K562 (cell line): Measurements from ENCODE around the gene TSC1. TPM values are rescaled to one million over a fixed set of nuclear protein-coding genes. Genes with fewer than 3 reads are reported as not detected.

Experiments used
- ATAC-seq: fragments of 200-7000 bp; cut with Tn5 transposase; 3 replicates; pipeline ENCODE4 v1.9.1; 2020; ENCODE audit warnings: moderate library complexity
- BruUV-seq: library from RNA; stranded (reverse); fragments of 400-500 nt; replicated peaks from 2 replicates; lab custom pipeline; 2021; lab: Mats Ljungman, UMichigan
- CTCF ChIA-PET: fragments of 300-600 bp; formaldehyde crosslinking; extraction: SDS; loops from one replicate; lab custom pipeline; 2021; ENCODE audit warnings: low intra/inter-chr PET ratio; lab: Yijun Ruan, JAX
- POLR2A ChIA-PET: fragments of 300-600, 350-650 bp; sonication (Branson Sonifier 250); formaldehyde crosslinking; extraction: SDS; loops from one replicate; lab custom pipeline; 2021; ENCODE audit warnings: antibody characterized with exemption, inconsistent platforms; lab: Yijun Ruan, JAX
- DNase-seq, 4 experiments: peaks; one replicate each; pipeline versions ENCODE4 v3.0.0 to v3.0.0-alpha.2; 2011 to 2018; ENCODE audit warnings: low spot score in 3 of 4, mixed read lengths in 3 of 4; ENCODE audit errors: extremely low read depth in 1 of 4
- FAIRE-seq: peaks from 2 replicates; lab custom pipeline; 2011; peaks lifted over from hg19 to GRCh38; lab: Jason Lieb, UNC
- H2AFZ ChIP-seq: 2 replicates; pipeline ENCODE4 v1.6.0; 2011; ENCODE audit warnings: low read depth, low read length, control low read depth, inconsistent platforms
- H3K27ac ChIP-seq: fragments of 200-600 bp; 3 replicates; pipeline ENCODE4 v1.8.0; 2011; ENCODE audit warnings: low read depth, mild to moderate bottlenecking, control low read depth, inconsistent platforms, low read length, moderate library complexity, mixed read lengths; ENCODE audit errors: extremely low read depth
- H3K27me3 ChIP-seq, 2 experiments: fragments of 300-600 bp in 1 of 2; 2 replicates in 1 of 2; 3 replicates in 1 of 2; pipeline versions ENCODE4 v1.6.0 to v1.8.0; 2011; ENCODE audit warnings: inconsistent platforms in 2 of 2, low read length in 2 of 2, mild to moderate bottlenecking in 1 of 2, mixed read lengths in 1 of 2, moderate library complexity in 1 of 2; ENCODE audit not compliant: control insufficient read depth in 2 of 2, insufficient read depth in 2 of 2
- H3K36me3 ChIP-seq: fragments of 300-600 bp; 3 replicates; pipeline ENCODE4 v1.8.0; 2011; ENCODE audit warnings: mild to moderate bottlenecking, low read length, inconsistent platforms; ENCODE audit not compliant: control insufficient read depth, insufficient read depth
- H3K4me1 ChIP-seq, 2 experiments: fragments of 200-600 bp in 1 of 2; replicated peaks in 1 of 2; 2 replicates in 1 of 2; 3 replicates in 1 of 2; pipeline versions ENCODE4 v1.5.1 to v1.8.0; 2011; ENCODE audit warnings: inconsistent platforms in 2 of 2, low read length in 2 of 2, mild to moderate bottlenecking in 1 of 2, mixed read lengths in 1 of 2, moderate library complexity in 1 of 2; ENCODE audit not compliant: control insufficient read depth in 2 of 2, insufficient read depth in 2 of 2
- H3K4me2 ChIP-seq: 2 replicates; pipeline ENCODE4 v1.6.1; 2011; ENCODE audit warnings: low read length, control low read depth, inconsistent platforms, mixed read lengths; ENCODE audit not compliant: insufficient read depth
- H3K4me3 ChIP-seq: fragments of 200-600 bp; sonication (generic), shearing (Covaris generic); 2 replicates; pipeline ENCODE4 v1.5.1; 2016; ENCODE audit warnings: control low read depth, inconsistent platforms
- H3K79me2 ChIP-seq: fragments of 200-600 bp; 3 replicates; pipeline ENCODE4 v1.8.0; 2011; ENCODE audit warnings: low read length, inconsistent platforms; ENCODE audit not compliant: control insufficient read depth, insufficient read depth
- H3K9ac ChIP-seq, 2 experiments: 2 replicates each; pipeline versions ENCODE4 v1.6.0 to v1.6.1; 2011; ENCODE audit warnings: low read depth in 2 of 2, low read length in 2 of 2, control low read depth in 1 of 2, inconsistent platforms in 1 of 2, mild to moderate bottlenecking in 1 of 2, mixed read lengths in 1 of 2; ENCODE audit not compliant: insufficient read depth in 1 of 2
- H3K9me1 ChIP-seq: one replicate; pipeline ENCODE4 v1.6.0; 2011; ENCODE audit warnings: inconsistent platforms, mild to moderate bottlenecking, low read length, moderate library complexity; ENCODE audit not compliant: control insufficient read depth, insufficient read depth
- H3K9me3 ChIP-seq: replicated peaks from 2 replicates; pipeline ENCODE4 v1.5.1; 2011; ENCODE audit warnings: low read depth, low read length, inconsistent platforms; ENCODE audit not compliant: control insufficient read depth, insufficient read depth
- H4K20me1 ChIP-seq: replicated peaks from 2 replicates; pipeline ENCODE4 v1.6.1; 2011; ENCODE audit warnings: low read length, inconsistent platforms, mixed read lengths; ENCODE audit not compliant: control insufficient read depth, insufficient read depth
- POLR2G ChIP-seq: fragments of 200-400 bp; formaldehyde crosslinking; IDR thresholded peaks from 2 replicates; pipeline ENCODE4 v1.6.1; 2017; ENCODE audit warnings: low read depth, mild to moderate bottlenecking, antibody characterized with exemption, low read length, moderate library complexity
- RBBP5 ChIP-seq: fragments of 200-600 bp; sonication (generic); IDR thresholded peaks from 2 replicates; pipeline ENCODE4 v1.6.1; 2012; ENCODE audit warnings: borderline replicate concordance, mild to moderate bottlenecking, low read length, control low read depth, inconsistent platforms; ENCODE audit not compliant: insufficient read depth, poor library complexity, severe bottlenecking
- RBFOX2 ChIP-seq: fragments of 200-400 bp; formaldehyde crosslinking; IDR thresholded peaks from 2 replicates; pipeline ENCODE4 v1.6.1; 2017; ENCODE audit warnings: low read depth, mild to moderate bottlenecking, low read length, moderate library complexity
- ZFX ChIP-seq: sonication (generic); formaldehyde crosslinking; IDR thresholded peaks from 2 replicates; pipeline ENCODE4 v1.8.0; 2022; ENCODE audit warnings: mild to moderate bottlenecking, missing genetic modification reagents, moderate library complexity
- ZNF696 ChIP-seq: fragments of 250-450 bp; sonication (Bioruptor Pico); conservative IDR thresholded peaks from 2 replicates; pipeline ENCODE4 v1.4.0; 2020; ENCODE audit warnings: mild to moderate bottlenecking, moderate library complexity
- ZNF766 ChIP-seq: fragments of 200-800 bp; sonication (Bioruptor generic); conservative IDR thresholded peaks from 2 replicates; pipeline ENCODE4 v1.6.1; 2016; ENCODE audit warnings: missing genetic modification characterization, missing compliant biosample characterization
- WGBS: fragments of 100-300 bp; shearing (Covaris generic); methylation state at CpG from one replicate; pipeline ENCODE4 v1.1.6; 2016; ENCODE audit warnings: low coverage, mixed read lengths; ENCODE audit not compliant: insufficient coverage; ENCODE audit errors: missing lambda C conversion rate; 5-methylcytosine and 5-hydroxymethylcytosine counted together
- in situ Hi-C: fragments of 300-500 bp; cut with MboI; formaldehyde crosslinking; loops from 4 replicates; pipeline ENCODE4 v1.15.0; 2018; ENCODE audit warnings: inconsistent platforms, mixed read lengths
- intact Hi-C: fragments of 100-400 bp; cut with micrococcal nuclease; formaldehyde crosslinking; loops from 2 replicates; pipeline ENCODE4 v1.14.2; 2022
- polyA plus RNA-seq, 8 experiments: library from polyadenylated mRNA; depleted of rRNA in 4 of 8; stranded (reverse) in 5 of 8; unstranded in 3 of 8; fragments of >200 nt; fragmentation: Nextera tagmentation in 2 of 8; fragmentation: Illumina TruSeq in 1 of 8; extraction: Ambion mirVana in 2 of 8; extraction: Trizol in 1 of 8; gene quantifications; 2 replicates each; pipeline versions ENCODE4 v1.2.1 to v1.2.3, GENCODE V29; 2011 to 2014; ENCODE audit warnings: inconsistent platforms in 1 of 8, missing spikeins in 1 of 8
- total RNA-seq, 7 experiments: library from RNA; depleted of rRNA in 6 of 7; stranded (reverse); fragments of >200 nt in 6 of 7; fragmentation: Illumina TruSeq in 2 of 7; extraction: Trizol in 2 of 7; gene quantifications; 2 replicates each; pipeline versions ENCODE4 v1.2.1 to v1.2.3, GENCODE V29; 2011 to 2021; ENCODE audit warnings: low replicate concordance in 1 of 7
- TF ChIP-seq, protein P1 (sequence below): fragments of 450-650 bp; IDR thresholded peaks from 2 replicates; pipeline ENCODE4 v1.6.1; 2016; ENCODE audit warnings: mild to moderate bottlenecking, moderate library complexity
- TF ChIP-seq, protein P2 (sequence below): sonication (generic); formaldehyde crosslinking; IDR thresholded peaks from 2 replicates; pipeline ENCODE4 v1.8.1; 2023; ENCODE audit warnings: mild to moderate bottlenecking, missing genetic modification reagents

The TSC1 gene
- total and polyA plus RNA-seq, 9 of the 15 experiments (the other 6 are each of a cell fraction or from before 2014, with no cell fraction given): 6.9 to 37.6 (median 18.6) TPM

- in situ Hi-C loops (no loop called here), intact Hi-C loops (no loop called here)
- peaks cover 30% of the 10 kb centered on the region for H3K79me2 ChIP-seq
- no peak overlapping the region for H3K9ac ChIP-seq
- H3K27ac ChIP-seq: no peak overlapping the region
- H3K36me3 ChIP-seq: peaks cover 89% of the 10 kb centered on the region
- no peak overlapping the region for H2AFZ ChIP-seq
- peaks cover 33 to 71% of the 10 kb centered on the region in 2 experiments for H3K4me1 ChIP-seq
- H3K4me3 ChIP-seq: no peak overlapping the region
- FAIRE-seq (no peak), ATAC-seq (no peak), DNase-seq (no peak)
- no peak overlapping the region for H3K4me2 ChIP-seq
- ChIA-PET POLR2A (no interaction called here), CTCF (no interaction called here)
- no peaks in the 10 kb centered on the region for H3K9me3 ChIP-seq
- no peaks in the 10 kb centered on the region for H4K20me1 ChIP-seq
- H3K9me1 ChIP-seq: peaks cover 4% of the 10 kb centered on the region
- WGBS: 96% methylated on average over 20 of the region's 23 CpGs
- no peaks in the 10 kb centered on the region for H3K27me3 ChIP-seq
- BruUV-seq: no TSS peak
- 0 out of 2 replicates have a peak, but pooled peaks have one; percentile 27 for TF ChIP-seq ZNF766
- TF ChIP-seq, protein P1, sequence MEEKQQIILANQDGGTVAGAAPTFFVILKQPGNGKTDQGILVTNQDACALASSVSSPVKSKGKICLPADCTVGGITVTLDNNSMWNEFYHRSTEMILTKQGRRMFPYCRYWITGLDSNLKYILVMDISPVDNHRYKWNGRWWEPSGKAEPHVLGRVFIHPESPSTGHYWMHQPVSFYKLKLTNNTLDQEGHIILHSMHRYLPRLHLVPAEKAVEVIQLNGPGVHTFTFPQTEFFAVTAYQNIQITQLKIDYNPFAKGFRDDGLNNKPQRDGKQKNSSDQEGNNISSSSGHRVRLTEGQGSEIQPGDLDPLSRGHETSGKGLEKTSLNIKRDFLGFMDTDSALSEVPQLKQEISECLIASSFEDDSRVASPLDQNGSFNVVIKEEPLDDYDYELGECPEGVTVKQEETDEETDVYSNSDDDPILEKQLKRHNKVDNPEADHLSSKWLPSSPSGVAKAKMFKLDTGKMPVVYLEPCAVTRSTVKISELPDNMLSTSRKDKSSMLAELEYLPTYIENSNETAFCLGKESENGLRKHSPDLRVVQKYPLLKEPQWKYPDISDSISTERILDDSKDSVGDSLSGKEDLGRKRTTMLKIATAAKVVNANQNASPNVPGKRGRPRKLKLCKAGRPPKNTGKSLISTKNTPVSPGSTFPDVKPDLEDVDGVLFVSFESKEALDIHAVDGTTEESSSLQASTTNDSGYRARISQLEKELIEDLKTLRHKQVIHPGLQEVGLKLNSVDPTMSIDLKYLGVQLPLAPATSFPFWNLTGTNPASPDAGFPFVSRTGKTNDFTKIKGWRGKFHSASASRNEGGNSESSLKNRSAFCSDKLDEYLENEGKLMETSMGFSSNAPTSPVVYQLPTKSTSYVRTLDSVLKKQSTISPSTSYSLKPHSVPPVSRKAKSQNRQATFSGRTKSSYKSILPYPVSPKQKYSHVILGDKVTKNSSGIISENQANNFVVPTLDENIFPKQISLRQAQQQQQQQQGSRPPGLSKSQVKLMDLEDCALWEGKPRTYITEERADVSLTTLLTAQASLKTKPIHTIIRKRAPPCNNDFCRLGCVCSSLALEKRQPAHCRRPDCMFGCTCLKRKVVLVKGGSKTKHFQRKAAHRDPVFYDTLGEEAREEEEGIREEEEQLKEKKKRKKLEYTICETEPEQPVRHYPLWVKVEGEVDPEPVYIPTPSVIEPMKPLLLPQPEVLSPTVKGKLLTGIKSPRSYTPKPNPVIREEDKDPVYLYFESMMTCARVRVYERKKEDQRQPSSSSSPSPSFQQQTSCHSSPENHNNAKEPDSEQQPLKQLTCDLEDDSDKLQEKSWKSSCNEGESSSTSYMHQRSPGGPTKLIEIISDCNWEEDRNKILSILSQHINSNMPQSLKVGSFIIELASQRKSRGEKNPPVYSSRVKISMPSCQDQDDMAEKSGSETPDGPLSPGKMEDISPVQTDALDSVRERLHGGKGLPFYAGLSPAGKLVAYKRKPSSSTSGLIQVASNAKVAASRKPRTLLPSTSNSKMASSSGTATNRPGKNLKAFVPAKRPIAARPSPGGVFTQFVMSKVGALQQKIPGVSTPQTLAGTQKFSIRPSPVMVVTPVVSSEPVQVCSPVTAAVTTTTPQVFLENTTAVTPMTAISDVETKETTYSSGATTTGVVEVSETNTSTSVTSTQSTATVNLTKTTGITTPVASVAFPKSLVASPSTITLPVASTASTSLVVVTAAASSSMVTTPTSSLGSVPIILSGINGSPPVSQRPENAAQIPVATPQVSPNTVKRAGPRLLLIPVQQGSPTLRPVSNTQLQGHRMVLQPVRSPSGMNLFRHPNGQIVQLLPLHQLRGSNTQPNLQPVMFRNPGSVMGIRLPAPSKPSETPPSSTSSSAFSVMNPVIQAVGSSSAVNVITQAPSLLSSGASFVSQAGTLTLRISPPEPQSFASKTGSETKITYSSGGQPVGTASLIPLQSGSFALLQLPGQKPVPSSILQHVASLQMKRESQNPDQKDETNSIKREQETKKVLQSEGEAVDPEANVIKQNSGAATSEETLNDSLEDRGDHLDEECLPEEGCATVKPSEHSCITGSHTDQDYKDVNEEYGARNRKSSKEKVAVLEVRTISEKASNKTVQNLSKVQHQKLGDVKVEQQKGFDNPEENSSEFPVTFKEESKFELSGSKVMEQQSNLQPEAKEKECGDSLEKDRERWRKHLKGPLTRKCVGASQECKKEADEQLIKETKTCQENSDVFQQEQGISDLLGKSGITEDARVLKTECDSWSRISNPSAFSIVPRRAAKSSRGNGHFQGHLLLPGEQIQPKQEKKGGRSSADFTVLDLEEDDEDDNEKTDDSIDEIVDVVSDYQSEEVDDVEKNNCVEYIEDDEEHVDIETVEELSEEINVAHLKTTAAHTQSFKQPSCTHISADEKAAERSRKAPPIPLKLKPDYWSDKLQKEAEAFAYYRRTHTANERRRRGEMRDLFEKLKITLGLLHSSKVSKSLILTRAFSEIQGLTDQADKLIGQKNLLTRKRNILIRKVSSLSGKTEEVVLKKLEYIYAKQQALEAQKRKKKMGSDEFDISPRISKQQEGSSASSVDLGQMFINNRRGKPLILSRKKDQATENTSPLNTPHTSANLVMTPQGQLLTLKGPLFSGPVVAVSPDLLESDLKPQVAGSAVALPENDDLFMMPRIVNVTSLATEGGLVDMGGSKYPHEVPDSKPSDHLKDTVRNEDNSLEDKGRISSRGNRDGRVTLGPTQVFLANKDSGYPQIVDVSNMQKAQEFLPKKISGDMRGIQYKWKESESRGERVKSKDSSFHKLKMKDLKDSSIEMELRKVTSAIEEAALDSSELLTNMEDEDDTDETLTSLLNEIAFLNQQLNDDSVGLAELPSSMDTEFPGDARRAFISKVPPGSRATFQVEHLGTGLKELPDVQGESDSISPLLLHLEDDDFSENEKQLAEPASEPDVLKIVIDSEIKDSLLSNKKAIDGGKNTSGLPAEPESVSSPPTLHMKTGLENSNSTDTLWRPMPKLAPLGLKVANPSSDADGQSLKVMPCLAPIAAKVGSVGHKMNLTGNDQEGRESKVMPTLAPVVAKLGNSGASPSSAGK: 0 out of 2 replicates have a peak, but pooled peaks have one; percentile 43
- TF ChIP-seq, protein P2, sequence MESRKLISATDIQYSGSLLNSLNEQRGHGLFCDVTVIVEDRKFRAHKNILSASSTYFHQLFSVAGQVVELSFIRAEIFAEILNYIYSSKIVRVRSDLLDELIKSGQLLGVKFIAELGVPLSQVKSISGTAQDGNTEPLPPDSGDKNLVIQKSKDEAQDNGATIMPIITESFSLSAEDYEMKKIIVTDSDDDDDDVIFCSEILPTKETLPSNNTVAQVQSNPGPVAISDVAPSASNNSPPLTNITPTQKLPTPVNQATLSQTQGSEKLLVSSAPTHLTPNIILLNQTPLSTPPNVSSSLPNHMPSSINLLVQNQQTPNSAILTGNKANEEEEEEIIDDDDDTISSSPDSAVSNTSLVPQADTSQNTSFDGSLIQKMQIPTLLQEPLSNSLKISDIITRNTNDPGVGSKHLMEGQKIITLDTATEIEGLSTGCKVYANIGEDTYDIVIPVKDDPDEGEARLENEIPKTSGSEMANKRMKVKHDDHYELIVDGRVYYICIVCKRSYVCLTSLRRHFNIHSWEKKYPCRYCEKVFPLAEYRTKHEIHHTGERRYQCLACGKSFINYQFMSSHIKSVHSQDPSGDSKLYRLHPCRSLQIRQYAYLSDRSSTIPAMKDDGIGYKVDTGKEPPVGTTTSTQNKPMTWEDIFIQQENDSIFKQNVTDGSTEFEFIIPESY (CRISPR knock-in tag): peak; percentile 85
- peak; percentile 65 for TF ChIP-seq POLR2G
- peak; percentile 22; the same call in 1 of the 2 replicates for TF ChIP-seq ZFX
- TF ChIP-seq ZNF696 (CRISPR knock-in tag): no peak
- TF ChIP-seq RBFOX2: peak; percentile 56
- TF ChIP-seq RBBP5: no peak
These were observed 45.1 kb upstream of the TSC1 start for GRCh38 chr9:132989414-132989996.
